NCI-H2227 treated with DMSO at 0.1 percent for 48 hours (cell line): ENCODE measurements around the gene SF1.

Experiments used
- DNase-seq: peaks from one replicate; lab custom pipeline; 2025; lab: John Stamatoyannopoulos, UW

SF1 gene

GRCh38 chr11:64723117-64723906 is 55.0 kb downstream of the SF1 start, which contains the start of gene NRXN2:
Gene NRXN2 (minus strand): TSS chr11:64723197. CDS start chr11:64713699, 9,498 bp downstream.
- DNase-seq: peak; percentile 72

GRCh38 chr11:64722141-64723065 is 55.9 kb downstream of the SF1 start:
- DNase-seq: no peak

- no peak for DNase-seq
Observed at GRCh38 chr11:64721359-64721699, 57.0 kb downstream of the SF1 start.

- no peak for DNase-seq
Observed at GRCh38 chr11:64720640-64721358, 57.5 kb downstream of the SF1 start.

GRCh38 chr11:64720167-64720566 is 58.2 kb downstream of the SF1 start:
- DNase-seq: no peak

- DNase-seq: no peak
Observed at GRCh38 chr11:64719406-64719805, 58.9 kb downstream of the SF1 start.

- no peak for DNase-seq
Observed at GRCh38 chr11:64718780-64719124, 59.6 kb downstream of the SF1 start.

GRCh38 chr11:64718084-64718779 is 60.1 kb downstream of the SF1 start:
- no peak for DNase-seq

- DNase-seq: no peak
Observed at GRCh38 chr11:64717268-64717578, 61.1 kb downstream of the SF1 start.

GRCh38 chr11:64716473-64717267 is 61.7 kb downstream of the SF1 start:
- no peak for DNase-seq

- DNase-seq: no peak
Observed at GRCh38 chr11:64715756-64716472, 62.4 kb downstream of the SF1 start.

- no peak for DNase-seq
Observed at GRCh38 chr11:64715110-64715509, 63.2 kb downstream of the SF1 start.

GRCh38 chr11:64714666-64715065 is 63.7 kb downstream of the SF1 start:
- no peak for DNase-seq
